Measurements from ENCODE around the gene EFCAB9.

DNA sequence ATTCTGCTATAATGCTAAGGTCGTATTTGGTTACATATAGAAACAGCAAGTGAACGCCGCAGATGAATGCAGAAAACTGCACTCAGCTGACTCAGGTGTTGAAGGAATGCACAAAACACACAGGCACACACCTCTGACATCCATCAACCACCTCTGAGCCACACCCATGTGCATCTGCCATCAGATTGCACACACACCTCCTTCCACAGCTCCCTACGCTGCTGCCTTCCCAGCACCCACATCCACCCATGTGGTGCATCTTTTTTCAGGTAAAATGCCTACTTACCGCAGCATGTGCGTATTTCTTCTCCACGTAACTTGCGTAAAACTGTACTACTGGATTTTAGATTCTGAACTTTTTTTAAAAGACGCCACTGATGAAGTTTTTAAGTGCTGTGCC lies 13.0 kb upstream of the EFCAB9 start:
- no peak for TF ChIP-seq RFX1 (IDR thresholded peaks at IDR 0.05)
- no peak for TF ChIP-seq ZNF274 (CRISPR knock-in tag; IDR thresholded peaks at IDR 0.05)
- TF ChIP-seq, protein P1, sequence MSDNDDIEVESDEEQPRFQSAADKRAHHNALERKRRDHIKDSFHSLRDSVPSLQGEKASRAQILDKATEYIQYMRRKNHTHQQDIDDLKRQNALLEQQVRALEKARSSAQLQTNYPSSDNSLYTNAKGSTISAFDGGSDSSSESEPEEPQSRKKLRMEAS (IDR thresholded peaks at IDR 0.05): no peak
- no peak for TF ChIP-seq ZNF660 (CRISPR knock-in tag; IDR thresholded peaks at IDR 0.05; ENCODE audit: borderline replicate concordance, low read depth)
- no peak for TF ChIP-seq ZFP36L2 (CRISPR knock-in tag; IDR thresholded peaks at IDR 0.05)
- no peak for TF ChIP-seq POLR2A (IDR thresholded peaks at IDR 0.05; ENCODE audit: insufficient read depth in 1 of 2, low read depth in 2 of 2, low read length in 2 of 2)
- TF ChIP-seq ZNF816 (CRISPR knock-in tag; IDR thresholded peaks at IDR 0.05; ENCODE audit: borderline replicate concordance): no peak
- TF ChIP-seq EP300 (IDR thresholded peaks at IDR 0.05; ENCODE audit: low read depth in 2 of 2, low read length in 2 of 2): no peak
- TF ChIP-seq EP300 (CRISPR knock-in tag; IDR thresholded peaks at IDR 0.05; ENCODE audit: borderline replicate concordance): no peak
- no peak for TF ChIP-seq EED (CRISPR knock-in tag; IDR thresholded peaks at IDR 0.05)
- no peak for TF ChIP-seq BCL6 (CRISPR knock-in tag; IDR thresholded peaks at IDR 0.05)
- TF ChIP-seq, protein P2, sequence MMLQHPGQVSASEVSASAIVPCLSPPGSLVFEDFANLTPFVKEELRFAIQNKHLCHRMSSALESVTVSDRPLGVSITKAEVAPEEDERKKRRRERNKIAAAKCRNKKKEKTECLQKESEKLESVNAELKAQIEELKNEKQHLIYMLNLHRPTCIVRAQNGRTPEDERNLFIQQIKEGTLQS (CRISPR knock-in tag; IDR thresholded peaks at IDR 0.05): no peak
